Upper lobe of left lung (tissue), 4 donors: ENCODE results near the gene CDHR5.

Experiments
- POLR2A ChIP-seq, 4 donors: fragments of 450-650 bp; IDR thresholded peaks; one replicate each; pipeline ENCODE4 v1.5.1; 2016 to 2017; ENCODE audit warnings: antibody characterized with exemption in 4 of 4, mild to moderate bottlenecking in 2 of 4
- POLR2AphosphoS5 ChIP-seq, 2 donors: sonication (generic); formaldehyde crosslinking; IDR thresholded peaks; one replicate each; pipeline ENCODE4 v1.5.1; 2017; ENCODE audit warnings: antibody characterized with exemption in 2 of 2
- TF ChIP-seq, protein P1 (sequence below), 6 experiments: fragments of 450-650 bp in 4 of 6; fragments of 200-600 bp in 2 of 6; sonication (generic) in 2 of 6; IDR thresholded peaks; one replicate each; pipeline ENCODE4 v1.5.1; 2016 to 2019; ENCODE audit warnings: antibody characterized with exemption in 6 of 6

DNA sequence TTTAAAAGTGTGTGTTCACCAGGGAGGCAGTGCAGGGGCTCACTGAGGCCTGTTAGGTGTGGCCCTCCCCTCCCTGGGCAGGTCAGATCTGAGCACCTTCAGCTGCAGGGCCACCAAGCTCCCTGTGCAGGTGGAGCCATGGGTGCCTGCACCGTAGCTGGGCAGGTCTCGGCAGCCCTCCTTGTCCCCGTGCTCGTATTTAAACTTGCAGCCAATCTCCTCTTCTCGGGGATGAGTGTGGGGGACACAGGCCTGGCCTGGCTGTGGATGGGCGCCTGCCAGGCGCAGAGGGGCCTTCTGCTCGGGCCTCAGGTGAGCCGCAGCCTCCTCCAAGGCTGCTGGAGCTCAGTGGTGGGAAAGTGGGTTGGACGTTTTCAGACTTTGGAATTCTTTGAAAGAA lies 29.4 kb downstream of the CDHR5 start:
- TF ChIP-seq POLR2A (IDR thresholded peaks at IDR 0.05), result no peak
- TF ChIP-seq, protein P1, sequence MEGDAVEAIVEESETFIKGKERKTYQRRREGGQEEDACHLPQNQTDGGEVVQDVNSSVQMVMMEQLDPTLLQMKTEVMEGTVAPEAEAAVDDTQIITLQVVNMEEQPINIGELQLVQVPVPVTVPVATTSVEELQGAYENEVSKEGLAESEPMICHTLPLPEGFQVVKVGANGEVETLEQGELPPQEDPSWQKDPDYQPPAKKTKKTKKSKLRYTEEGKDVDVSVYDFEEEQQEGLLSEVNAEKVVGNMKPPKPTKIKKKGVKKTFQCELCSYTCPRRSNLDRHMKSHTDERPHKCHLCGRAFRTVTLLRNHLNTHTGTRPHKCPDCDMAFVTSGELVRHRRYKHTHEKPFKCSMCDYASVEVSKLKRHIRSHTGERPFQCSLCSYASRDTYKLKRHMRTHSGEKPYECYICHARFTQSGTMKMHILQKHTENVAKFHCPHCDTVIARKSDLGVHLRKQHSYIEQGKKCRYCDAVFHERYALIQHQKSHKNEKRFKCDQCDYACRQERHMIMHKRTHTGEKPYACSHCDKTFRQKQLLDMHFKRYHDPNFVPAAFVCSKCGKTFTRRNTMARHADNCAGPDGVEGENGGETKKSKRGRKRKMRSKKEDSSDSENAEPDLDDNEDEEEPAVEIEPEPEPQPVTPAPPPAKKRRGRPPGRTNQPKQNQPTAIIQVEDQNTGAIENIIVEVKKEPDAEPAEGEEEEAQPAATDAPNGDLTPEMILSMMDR (IDR thresholded peaks at IDR 0.05), result no peak
- no peak for TF ChIP-seq POLR2AphosphoS5 (IDR thresholded peaks at IDR 0.05)
